Stimulated activated CD4-positive, alpha-beta T cell treated with anti-CD3 and anti-CD28 coated beads, Interleukin-2, amount 100 ng/mL, for 4 hours (primary cell): ENCODE results near the gene ADAM8.
"Not testable (repeated sequence)": the region's sequence is repeated elsewhere in the genome, so short reads cannot be mapped to it uniquely, and the experiment has no call there.

ENCODE experiments used
- DNase-seq: peaks from one replicate; pipeline ENCODE4 v3.0.0-alpha.2; 2020; ENCODE audit warnings: low read depth

Gene ADAM8

DNA sequence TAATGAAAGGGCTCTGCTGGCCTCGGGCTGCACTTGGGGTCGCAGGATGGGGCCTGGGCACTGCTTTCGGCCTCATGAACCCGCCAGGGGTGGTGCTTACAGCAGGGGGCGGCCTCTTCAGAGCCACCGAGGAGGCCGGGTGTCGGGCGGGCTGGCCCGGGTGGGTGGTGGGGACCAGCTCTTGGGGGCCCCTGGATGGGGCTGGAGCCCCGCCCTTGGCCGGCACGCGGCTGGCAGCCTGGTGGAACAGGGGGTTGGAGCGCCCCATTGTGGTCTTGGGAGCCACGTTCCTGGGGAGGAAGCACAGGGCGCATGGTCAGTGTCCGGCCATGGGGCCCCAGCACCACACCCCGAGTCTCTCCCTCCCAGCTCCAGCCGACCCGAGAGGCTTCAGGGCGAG is 8.8 kb downstream of the ADAM8 start:
- DNase-seq, result no peak

DNA sequence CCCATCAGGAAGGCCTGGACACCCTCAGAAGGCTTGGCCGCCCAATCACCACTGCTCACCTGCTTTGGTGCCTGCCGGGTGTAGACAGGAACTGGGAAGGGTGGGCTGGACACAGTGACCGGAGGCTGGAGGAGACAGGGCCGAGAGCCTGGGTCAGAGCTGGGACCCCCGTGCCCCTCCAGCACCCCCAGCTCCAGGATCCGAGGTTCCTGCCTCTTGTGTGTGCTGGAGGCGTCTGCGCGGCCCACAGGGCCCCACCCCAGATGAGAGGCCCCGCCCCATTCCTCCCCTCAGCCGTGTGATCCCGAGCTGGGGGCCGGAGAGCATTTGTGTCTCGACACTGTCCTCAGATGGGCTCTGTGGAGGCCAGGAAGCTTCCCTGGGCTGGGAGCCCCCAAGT is 9.4 kb downstream of the ADAM8 start:
- DNase-seq, result no peak

DNA sequence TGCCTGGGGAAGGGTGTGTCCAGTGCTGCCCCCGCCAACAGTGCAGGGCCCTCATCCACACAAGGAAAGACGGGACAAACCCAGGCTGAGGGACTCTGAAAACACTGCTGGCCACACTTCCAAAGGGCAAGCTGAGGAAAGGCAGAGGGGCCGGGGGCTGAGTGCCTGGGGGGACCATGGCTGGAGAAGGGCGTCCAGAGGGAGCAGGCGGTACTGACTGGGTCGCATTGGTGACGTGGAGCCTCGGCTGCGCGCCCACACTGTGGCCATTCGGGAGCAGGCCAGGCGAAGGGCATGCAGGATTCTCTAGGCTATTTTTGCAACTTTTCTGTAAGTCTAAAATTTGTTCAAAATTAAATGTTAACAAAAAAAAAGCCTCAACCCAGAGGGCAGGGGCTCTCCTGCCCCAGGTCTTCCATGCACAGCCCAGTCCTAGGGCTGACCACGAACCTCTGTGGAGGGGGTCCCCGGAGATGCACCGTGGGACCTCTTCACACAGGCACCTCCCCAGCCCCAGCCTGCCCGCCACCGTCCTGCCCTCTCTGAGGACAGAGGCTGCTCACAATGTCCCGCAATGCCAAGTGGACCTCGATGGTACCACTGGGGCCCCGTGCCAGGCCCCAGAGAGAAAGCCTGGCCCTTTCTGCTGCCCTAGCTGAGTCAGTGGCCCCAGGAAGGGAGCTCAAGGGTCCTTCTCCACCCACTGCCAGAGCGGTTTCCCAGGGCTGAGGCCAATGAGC is 10.4 kb downstream of the ADAM8 start:
- no peak for DNase-seq

DNA sequence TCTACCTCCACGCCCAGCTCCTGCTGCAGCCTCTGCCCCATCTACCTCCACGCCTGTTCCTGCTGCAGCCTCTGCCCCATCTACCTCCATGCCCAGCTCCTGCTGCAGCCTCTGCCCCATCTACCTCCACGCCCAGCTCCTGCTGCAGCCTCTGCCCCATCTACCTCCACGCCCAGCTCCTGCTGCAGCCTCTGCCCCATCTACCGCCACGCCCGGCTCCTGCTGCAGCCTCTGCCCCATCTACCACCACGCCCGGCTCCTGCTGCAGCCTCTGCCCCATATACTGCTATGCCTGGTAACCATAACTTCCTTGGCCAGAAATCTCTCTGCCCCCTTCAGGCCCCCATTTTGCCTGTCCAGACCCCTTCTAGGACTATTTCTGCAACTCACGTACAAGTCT is 11.6 kb downstream of the ADAM8 start:
- DNase-seq, result not testable (repeated sequence)

DNA sequence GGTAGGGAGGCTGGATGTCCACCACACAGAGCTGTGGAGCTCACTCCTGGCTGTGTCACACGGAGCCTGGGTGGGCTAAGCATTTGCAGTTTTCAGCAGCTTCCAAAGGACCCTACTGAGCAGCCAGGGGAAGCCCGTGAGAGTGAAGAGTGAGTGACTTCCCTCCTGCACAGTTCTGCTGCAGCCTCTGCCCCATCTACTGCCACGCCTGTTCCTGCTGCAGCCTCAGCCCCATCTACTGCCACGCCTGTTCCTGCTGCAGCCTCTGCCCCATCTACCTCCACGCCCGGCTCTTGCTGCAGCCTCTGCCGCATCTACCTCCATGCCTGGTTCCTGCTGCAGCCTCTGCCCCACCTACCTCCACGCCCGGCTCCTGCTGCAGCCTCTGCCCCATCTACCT is 12.2 kb downstream of the ADAM8 start:
- DNase-seq, result no peak

DNA sequence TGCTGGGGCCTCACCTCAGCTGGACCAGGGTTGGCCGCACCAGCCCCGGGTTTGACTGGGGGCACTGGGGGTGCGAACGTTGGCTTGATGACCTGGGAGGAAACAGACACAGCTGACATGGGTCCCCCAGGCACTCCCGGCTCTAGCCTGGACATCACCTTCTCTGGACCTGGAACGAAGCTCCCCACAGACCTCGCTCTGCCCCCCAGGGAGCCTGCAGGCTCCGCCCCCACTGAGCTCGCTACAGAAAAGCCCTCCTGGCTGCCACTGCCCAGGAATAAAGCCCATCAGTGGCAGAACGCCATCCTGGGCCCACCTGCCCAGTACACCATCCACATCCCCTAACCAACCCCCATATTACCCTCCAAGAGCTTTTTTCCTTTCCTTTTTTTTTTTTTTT is 13.0 kb downstream of the ADAM8 start:
- DNase-seq, result no peak

DNA sequence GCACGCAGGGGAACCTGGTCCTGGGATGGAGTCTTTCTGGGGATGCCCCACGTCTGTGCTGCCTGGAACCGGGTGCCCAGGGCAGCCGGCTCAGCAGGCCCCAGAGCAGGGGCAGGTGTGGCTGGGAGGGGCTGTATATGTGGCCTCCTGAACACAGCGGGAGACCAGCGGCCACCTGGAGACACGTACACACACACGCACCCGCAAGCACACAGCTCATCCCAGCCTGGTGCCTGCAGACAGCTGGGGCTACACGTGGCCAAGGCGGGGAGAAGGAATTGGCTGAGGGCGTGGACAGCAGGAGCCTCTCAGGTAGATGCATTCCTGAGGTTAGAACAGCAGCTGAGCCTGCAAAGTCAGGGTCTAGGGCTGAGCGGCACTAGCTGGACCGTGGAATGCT is 14.0 kb downstream of the ADAM8 start:
- DNase-seq, result no peak

DNA sequence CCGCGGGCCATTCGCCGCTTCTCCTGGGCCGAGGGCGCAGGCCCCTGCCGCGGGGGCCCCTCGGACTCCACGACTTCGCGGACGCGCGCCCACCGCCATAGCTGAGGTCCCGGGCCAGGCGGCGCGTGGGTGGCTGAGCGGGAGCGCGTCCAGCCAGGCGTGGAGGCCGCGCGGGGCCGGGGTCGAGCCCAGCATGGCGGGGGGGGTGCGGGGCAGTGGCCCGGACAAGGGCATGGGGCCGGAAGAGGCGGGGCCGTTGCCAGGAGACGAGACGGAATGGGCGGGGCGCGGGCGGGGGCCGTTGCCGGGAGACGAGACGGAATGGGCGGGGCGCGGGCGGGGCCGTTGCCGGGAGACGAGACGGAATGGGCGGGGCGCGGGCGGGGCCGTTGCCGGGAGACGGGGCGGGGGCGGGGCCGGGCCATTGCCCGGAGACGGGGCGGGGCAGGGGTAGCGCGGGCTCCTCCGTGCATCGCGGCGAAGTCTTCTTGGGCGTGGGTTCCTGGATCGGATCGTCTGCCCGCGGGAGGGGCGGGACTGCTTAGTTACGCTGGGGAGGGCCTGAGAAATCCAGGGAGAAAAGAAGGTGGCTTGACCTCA is 14.8 kb downstream of the ADAM8 start:
- DNase-seq, result peak; percentile 70

DNA sequence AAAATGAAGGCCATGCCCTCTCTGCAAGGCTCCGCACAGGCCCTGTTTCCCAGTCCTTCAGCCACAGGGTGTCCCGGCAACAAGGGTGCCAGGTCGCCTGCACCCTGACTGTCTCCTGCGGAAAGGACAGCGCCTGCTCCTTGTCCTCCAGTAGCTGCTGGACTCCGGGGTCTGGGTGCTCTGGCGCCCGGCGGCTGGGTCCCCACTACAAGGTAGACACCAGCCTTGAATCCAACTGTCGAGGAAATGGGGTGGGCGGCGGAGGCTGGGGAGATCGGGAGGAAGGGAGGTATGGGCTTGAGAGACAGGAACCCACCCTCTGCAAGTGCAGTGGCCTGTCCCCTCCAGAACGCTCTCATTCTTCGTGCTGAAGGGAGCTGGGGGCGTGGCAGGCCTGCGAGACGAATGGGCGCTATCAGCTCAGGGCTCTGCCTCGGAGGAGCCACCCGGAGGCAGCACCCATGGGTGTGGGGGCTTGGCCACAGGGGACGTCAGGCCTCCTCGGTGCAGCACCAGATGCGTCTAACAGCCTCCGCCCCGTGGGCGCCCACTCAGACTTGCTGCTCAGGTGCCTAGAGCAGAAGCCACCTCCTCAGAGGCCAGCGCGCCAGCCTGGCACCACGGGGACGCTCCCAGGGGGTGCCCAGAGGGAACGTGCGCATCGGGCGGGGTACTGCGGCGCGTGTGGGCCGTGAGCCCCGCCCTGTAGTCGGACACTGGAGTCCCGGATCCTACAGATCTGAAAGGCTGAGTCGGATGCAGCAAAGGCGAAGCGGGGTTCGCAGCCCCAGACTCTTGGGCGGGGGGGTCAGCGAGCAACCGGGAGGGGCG is 15.6 kb downstream of the ADAM8 start:
- DNase-seq, result peak; percentile 52

DNA sequence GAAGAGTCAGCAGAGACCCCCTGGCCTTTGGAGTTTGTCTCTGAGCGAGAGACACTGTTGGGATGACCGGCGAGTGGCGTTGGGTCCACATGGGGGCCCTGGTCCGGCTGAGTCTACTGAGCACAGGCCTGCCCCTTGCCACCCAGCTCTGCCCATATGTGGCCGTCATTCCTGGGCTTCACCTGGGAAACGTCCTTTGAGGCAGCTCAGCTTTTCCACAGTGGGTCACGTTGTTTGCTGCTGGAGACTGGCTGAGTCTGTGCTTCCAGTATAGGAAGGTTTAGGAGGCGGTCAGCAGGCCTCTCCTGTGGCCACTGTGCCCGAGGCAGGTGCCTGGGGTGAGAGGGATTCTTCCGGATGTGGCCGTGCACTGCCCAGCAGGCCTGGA is 17.1 kb downstream of the ADAM8 start:
- DNase-seq, result no peak

DNA sequence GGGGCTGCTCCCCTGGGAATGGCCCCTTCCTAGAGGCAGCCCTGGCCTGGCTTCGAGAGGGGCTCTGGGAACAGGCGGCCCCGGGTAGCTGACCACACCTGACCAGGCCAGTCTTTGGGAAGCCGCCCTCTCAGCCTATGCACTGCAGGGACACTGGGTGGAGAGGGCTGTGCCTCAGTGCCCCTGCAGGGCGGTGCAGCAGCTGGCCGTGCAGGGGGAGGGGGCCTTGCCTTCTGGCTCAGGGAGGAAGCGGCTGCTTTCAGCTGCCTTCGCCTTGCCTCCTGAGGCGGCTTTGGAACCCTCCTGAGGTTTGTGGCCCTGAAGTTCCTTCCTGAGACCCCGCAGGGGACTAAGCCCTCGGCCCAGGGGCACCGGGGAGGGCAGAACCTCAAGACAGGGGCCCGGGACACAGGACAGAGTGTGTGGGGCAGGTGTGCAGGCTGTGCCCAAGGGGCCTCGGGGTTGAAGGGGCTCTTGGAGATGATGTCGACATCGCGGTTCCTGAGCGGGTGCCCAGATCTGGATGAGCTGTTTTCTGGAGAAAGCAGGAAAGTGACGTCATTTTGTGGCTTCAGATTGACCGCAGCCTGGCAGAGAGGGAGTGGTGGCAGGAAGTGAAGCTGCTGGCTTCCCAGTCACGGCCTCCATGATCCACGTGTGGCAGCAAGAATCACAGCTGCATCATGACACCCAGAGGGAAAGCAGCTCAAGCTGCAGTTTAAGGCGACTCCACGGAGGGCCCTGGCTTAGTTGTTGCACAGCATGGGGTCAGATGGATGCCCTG is 17.7 kb downstream of the ADAM8 start:
- DNase-seq, result peak; percentile 84

DNA sequence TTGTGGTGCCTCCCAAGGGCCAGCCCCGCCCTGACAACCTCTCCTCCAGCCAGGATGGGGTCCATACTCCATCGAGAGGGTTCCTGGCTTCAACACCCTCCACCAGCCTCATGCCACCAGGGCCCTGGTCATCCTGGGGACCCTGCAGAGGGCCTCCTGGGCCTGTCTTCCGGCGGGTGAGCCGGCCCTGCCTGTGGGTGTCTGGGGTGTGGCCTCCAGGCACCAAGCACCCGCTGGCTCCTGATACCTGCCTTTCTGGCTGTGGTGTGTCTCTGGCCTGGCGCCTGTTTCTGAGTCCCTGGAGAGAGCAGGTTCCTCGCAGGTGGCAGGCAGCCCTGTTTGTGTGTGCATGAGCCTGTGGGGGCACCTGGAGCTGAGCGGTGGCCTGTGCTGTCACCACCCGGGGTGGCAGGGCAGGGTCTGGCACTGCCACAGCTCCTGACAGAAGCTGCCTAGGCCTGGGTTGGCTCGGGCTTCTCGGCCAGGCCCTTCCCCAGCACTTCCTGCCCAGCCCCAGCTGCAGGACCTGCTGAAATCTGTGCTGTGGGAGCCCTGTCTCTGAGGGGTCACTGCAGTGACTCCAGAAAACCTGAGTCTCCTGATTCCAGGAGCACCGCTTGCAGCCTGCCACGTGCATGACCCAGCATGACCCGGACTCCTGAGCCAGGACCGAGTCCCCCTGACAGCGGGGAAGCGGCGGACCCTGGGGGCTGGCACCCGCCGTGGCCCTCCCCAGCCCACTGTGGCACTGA is 18.4 kb downstream of the ADAM8 start:
- DNase-seq, result no peak

DNA sequence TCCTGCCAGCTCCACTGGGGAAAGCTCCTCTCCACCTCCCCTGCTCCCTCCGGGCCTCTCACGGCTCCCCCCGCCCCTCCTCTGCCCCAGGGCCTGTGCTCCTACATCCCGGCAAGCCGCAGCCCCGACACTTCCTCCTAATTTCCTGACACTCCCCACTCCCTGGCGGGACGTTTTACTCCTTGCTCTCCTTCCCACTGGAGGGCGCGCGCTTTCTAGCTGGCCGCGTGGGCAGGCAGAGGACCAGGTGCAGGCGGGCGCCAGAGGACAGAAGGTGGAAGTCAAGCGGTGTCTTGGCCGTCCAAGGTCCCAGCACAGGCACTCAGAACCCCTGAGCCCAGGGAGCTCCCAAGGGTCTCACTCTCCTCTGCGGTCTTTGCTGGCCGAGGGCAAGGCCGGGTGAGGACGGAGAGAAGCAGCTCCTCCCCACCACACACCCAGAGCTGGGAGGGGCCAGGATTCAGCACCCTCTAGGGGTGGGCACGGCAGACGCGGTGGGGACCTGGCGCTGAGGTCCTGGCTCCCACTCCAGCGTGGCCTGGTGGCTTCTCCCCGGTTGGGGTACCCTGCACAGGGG is 19.1 kb downstream of the ADAM8 start:
- DNase-seq, result no peak

DNA sequence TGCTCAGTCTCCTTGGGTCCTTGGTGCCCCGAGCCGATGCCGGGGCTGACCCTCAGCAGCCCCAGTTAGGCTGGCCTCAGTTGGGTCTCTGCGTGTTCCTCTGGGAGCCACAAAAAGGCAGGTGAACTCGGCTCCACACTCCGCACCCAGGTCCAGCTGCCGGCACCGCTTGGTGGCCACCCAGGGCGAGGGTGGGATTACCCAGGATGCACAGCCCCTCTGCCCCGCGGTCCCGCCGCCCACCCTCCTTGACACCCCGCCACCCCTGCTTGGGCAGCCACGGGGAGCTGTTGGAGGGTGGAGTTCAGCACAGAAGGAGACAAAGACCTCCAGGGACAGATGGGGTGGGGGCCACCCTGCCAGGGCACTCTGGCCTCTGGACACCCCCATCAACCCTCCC is 21.3 kb downstream of the ADAM8 start:
- no peak for DNase-seq

DNA sequence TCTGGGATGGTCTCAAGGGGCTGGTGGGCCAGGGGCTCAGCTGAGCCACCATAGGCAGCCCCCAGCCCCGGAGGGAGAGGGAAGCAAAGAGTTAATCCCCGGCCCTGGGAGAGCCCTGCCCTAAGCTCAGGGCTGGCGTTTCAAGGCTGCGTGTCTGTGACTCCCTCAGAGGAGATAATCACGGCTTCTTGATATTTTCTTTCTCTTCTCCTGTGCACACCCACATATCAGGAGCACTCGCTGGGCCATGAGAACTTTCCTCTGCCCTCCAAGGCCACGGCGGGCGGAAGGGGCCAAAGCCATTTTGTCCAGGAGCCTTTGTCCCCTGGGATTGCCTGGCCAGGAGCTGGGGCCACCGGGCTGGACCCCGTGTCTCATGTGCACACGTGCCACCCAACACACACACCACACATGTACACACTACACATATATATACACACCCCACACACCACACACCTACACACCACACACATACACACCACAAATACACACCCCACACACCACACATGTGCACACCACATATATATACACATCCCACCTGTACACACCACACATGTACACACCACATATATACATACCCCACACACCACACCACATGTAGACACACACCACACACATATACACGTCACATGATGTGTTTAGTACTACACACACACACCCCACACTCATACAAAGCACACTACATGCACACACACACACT is 22.1 kb downstream of the ADAM8 start:
- DNase-seq, result no peak

DNA sequence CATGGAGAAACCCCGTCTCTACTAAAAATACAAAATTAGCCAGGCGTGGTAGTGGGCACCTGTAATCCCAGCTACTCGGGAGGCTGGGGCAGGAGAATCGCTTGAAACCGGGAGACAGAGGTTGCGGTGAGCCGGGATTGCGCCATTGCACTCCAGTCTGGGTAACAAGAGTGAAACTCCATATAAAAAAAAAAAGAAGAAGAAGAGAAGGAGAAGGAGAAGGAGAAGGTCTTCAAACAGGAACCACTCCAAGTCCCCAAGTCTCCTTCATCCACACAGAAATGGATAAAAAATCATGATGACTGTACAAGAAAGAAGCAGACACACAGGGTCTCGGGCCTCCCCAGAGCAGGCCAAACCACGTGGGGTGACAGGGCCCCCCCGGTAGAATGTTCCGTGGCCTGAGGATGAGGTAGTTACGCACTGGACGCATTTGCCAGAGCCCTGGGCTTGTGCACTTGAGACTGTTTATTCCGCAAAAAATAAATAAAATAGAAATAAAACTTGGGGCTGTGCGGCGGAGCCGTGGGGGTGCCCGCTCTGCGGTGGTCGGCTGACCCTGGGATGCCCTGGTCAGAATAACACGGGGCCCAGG is 23.2 kb downstream of the ADAM8 start:
- no peak for DNase-seq

DNA sequence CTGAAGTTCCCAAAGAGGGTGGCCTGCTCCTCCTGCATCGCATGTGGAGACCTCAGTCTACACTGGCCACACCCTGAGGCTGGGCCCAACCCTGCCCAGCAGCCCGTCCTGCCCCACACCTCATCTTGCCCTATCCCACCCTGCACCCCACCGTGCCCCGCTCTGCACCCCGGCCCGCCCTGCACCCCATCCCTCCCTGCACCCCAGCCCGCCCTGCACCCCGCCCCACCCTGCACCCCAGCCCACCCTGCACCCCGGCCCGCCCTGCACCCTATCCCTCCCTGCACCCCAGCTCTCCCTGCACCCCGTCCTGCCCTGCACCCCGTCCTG is 24.5 kb downstream of the ADAM8 start:
- DNase-seq, result no peak

DNA sequence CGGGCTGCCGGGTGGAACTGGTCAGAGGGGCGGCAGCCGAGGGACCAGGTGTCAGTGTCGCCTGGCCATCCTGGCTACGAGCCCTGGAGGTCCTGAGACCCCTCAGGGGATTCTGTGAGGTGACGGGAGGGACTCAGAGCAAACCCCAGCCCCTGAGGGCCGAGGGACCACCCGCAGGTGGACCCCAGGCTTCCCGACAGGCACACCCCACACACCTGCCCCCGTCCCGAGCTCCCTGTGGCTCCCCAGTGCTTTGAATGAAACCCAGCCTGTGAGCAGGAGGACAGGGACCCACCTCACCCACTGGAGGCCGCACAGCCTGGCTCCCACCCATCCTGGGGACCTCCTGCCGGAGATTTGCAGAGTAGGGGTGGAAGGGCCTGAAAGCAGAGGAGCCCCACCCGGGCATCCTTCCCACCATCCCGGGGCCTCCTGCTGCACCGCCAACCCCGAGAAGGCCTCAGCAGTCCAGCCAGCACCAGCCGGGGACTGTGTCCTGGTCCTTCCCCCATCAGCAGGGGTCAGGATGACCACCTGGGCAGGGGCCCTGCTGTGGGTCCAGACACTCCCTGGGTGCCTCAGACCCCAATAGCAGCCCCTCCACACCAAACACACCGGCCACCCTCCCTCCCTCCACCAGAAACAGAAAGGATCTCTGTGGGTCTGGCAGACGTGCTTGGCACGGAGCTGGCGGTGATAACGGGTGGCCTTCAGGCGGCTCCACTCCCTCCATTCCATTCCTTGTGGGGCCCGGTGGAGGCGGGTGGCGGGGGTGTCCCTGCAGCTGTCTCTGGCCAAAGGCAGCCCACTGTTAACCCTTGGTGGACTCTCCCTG is 25.1 kb downstream of the ADAM8 start:
- no peak for DNase-seq

DNA sequence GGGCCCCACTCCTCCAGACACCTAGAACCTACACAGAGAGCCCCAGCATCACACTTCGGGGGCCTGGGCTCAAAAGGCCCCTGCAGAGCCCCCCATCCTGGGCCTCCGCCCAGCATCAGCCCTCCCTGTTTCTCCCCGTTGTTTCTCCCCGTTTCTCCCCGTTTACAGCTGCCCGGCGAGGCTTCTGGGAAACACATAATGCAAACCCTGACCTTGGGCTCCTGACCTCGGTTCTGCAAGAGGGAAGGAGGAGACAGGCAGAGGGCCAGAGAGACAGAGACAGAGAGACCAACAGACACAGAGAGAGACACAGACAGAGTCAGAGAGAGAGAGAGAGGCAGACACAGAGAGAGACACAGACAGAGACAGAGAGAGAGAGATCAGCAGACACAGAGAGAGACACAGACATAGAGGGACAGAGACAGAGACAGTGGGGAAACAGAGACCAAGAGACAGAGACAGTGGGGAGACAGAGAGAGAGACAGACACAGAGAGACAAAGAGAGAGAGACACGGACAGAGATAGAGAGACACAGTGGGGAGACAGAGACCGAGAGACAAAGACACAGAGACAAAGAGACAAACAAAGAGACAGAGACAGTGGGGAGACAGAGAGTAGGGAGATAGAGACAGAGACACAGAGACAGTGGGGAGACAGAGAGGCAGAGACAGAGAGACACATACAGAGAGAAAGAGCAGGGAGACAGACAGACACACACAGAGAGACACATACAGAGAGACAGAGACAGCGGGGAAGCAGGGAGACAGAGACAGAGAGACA is 26.5 kb downstream of the ADAM8 start:
- DNase-seq, result no peak
